ENCODE results near the gene CYTH4.
A peak's percentile ranks its signal among the peaks of the same experiment; 100 is the strongest.
"Not testable (repeated sequence)": the region's sequence is repeated elsewhere in the genome, so short reads cannot be mapped to it uniquely, and the experiment has no call there.

The CYTH4 gene

GRCh38 chr22:37317698-37318210, 35.4 kb downstream of the CYTH4 start:
- H3K36me3 Mint-ChIP-seq (ENCODE audit: insufficient read depth) = peaks cover 23% of the 10 kb centered on the region
- peak overlapping the region in 1 of 2 donors; percentile 38 for H3K27ac Mint-ChIP-seq
- no peaks in the 10 kb centered on the region for H3K9me3 Mint-ChIP-seq
- H3K4me1 Mint-ChIP-seq (ENCODE audit: low read depth in 2 of 2) = peaks cover 29 to 30% of the 10 kb centered on the region in 2 donors
- no peak overlapping the region for H3K4me3 Mint-ChIP-seq
- DNase-seq = no peak
- peaks cover 0 to 24% of the 10 kb centered on the region in 2 donors for H3K27me3 Mint-ChIP-seq
- no peak for ATAC-seq (replicated peaks)

- ATAC-seq (replicated peaks) (no peak), DNase-seq (no peak)
- H3K4me3 Mint-ChIP-seq = no peak overlapping the region
- no peaks in the 10 kb centered on the region for H3K9me3 Mint-ChIP-seq
- peaks cover 20% of the 10 kb centered on the region for H3K36me3 Mint-ChIP-seq (ENCODE audit: insufficient read depth)
- H3K27me3 Mint-ChIP-seq = peaks cover 2 to 32% of the 10 kb centered on the region in 2 donors
- H3K4me1 Mint-ChIP-seq (ENCODE audit: low read depth in 2 of 2) = peaks cover 23 to 26% of the 10 kb centered on the region in 2 donors
- peak overlapping the region in 1 of 2 donors; percentile 38 for H3K27ac Mint-ChIP-seq
Measured at GRCh38 chr22:37318364-37319109, 36.2 kb downstream of the CYTH4 start.

GRCh38 chr22:37319469-37319868, 37.2 kb downstream of the CYTH4 start:
- Mint-ChIP-seq H3K27ac (no peak overlapping the region), H3K9me3 (no peaks in the 10 kb centered on the region)

GRCh38 chr22:37320726-37321677, 38.7 kb downstream of the CYTH4 start:
- peaks cover 6% of the 10 kb centered on the region for H3K36me3 Mint-ChIP-seq (ENCODE audit: insufficient read depth)
- no peak for DNase-seq
- peaks cover 11 to 42% of the 10 kb centered on the region in 2 donors for H3K27me3 Mint-ChIP-seq
- peaks cover 5 to 8% of the 10 kb centered on the region in 2 donors for H3K4me1 Mint-ChIP-seq (ENCODE audit: low read depth in 2 of 2)
- no peak overlapping the region for H3K4me3 Mint-ChIP-seq
- no peak overlapping the region for H3K27ac Mint-ChIP-seq
- no peaks in the 10 kb centered on the region for H3K9me3 Mint-ChIP-seq
- no peak for ATAC-seq (replicated peaks)

More at GRCh38 chr22:37319469-37319868, 37.2 kb downstream of the CYTH4 start:
- Mint-ChIP-seq H3K27me3 (peaks cover 11 to 41% of the 10 kb centered on the region in 2 donors), H3K36me3 (ENCODE audit: insufficient read depth) (peaks cover 17% of the 10 kb centered on the region), H3K4me3 (no peak overlapping the region), H3K4me1 (ENCODE audit: low read depth in 2 of 2) (peaks cover 18% of the 10 kb centered on the region in 2 donors)
- DNase-seq (no peak), ATAC-seq (replicated peaks) (no peak)

- H3K4me1 Mint-ChIP-seq (ENCODE audit: low read depth in 2 of 2) = peaks cover 4% of the 10 kb centered on the region in 2 donors
- H3K27me3 Mint-ChIP-seq = peaks cover 22 to 71% of the 10 kb centered on the region in 2 donors
- H3K36me3 Mint-ChIP-seq (ENCODE audit: insufficient read depth) = peaks cover 9% of the 10 kb centered on the region
- no peak for ATAC-seq (replicated peaks)
- H3K4me3 Mint-ChIP-seq = no peak overlapping the region
- H3K9me3 Mint-ChIP-seq = no peaks in the 10 kb centered on the region
- no peak overlapping the region for H3K27ac Mint-ChIP-seq
- no peak for DNase-seq
Measured at GRCh38 chr22:37324340-37325038, 42.2 kb downstream of the CYTH4 start.

- H3K27ac Mint-ChIP-seq = no peak overlapping the region
- H3K9me3 Mint-ChIP-seq = no peaks in the 10 kb centered on the region
- no peak overlapping the region for H3K4me3 Mint-ChIP-seq
- peaks cover 10% of the 10 kb centered on the region for H3K36me3 Mint-ChIP-seq (ENCODE audit: insufficient read depth)
- peaks cover 4 to 6% of the 10 kb centered on the region in 2 donors for H3K4me1 Mint-ChIP-seq (ENCODE audit: low read depth in 2 of 2)
- ATAC-seq (replicated peaks) = no peak
- no peak for DNase-seq
- peaks cover 22 to 71% of the 10 kb centered on the region in 2 donors for H3K27me3 Mint-ChIP-seq
Measured at GRCh38 chr22:37325039-37325395, 42.7 kb downstream of the CYTH4 start.

GRCh38 chr22:37326726-37327125, 44.4 kb downstream of the CYTH4 start:
- H3K27ac Mint-ChIP-seq = no peak overlapping the region
- no peaks in the 10 kb centered on the region for H3K9me3 Mint-ChIP-seq
- H3K36me3 Mint-ChIP-seq (ENCODE audit: insufficient read depth) = peaks cover 18% of the 10 kb centered on the region
- H3K4me3 Mint-ChIP-seq = no peak overlapping the region
- peaks cover 22 to 72% of the 10 kb centered on the region in 2 donors for H3K27me3 Mint-ChIP-seq
- ATAC-seq (replicated peaks) (no peak), DNase-seq (no peak)
- H3K4me1 Mint-ChIP-seq (ENCODE audit: low read depth in 2 of 2) = peaks cover 5 to 9% of the 10 kb centered on the region in 2 donors

- DNase-seq = no peak
- Mint-ChIP-seq H3K4me3 (no peak overlapping the region), H3K9me3 (no peaks in the 10 kb centered on the region), H3K27me3 (peaks cover 30 to 73% of the 10 kb centered on the region in 2 donors), H3K27ac (peak overlapping the region in 1 of 2 donors; percentile 68), H3K36me3 (ENCODE audit: insufficient read depth) (peaks cover 21% of the 10 kb centered on the region), H3K4me1 (ENCODE audit: low read depth in 2 of 2) (peaks cover 7 to 9% of the 10 kb centered on the region in 2 donors)
- no peak for ATAC-seq (replicated peaks)
Measured at GRCh38 chr22:37328017-37328416, 45.7 kb downstream of the CYTH4 start.

- ATAC-seq (replicated peaks); H3K4me1 Mint-ChIP-seq (ENCODE audit: low read depth in 2 of 2); DNase-seq; H3K9me3 Mint-ChIP-seq; H3K4me3 Mint-ChIP-seq: not testable (repeated sequence)
- peak overlapping the region; percentile 44 to 68 for H3K27ac Mint-ChIP-seq
- H3K36me3 Mint-ChIP-seq (ENCODE audit: insufficient read depth) = peaks cover 21% of the 10 kb centered on the region
- peaks cover 27 to 73% of the 10 kb centered on the region in 2 donors for H3K27me3 Mint-ChIP-seq
Measured at GRCh38 chr22:37328538-37329237, 46.4 kb downstream of the CYTH4 start.

- peaks cover 9% of the 10 kb centered on the region in 2 donors for H3K4me1 Mint-ChIP-seq (ENCODE audit: low read depth in 2 of 2)
- H3K9me3 Mint-ChIP-seq = no peaks in the 10 kb centered on the region
- H3K4me3 Mint-ChIP-seq = no peak overlapping the region
- DNase-seq = no peak
- ATAC-seq (replicated peaks) = no peak
- H3K27me3 Mint-ChIP-seq = peaks cover 26 to 73% of the 10 kb centered on the region in 2 donors
- H3K36me3 Mint-ChIP-seq (ENCODE audit: insufficient read depth) = peaks cover 21% of the 10 kb centered on the region
- H3K27ac Mint-ChIP-seq = peak overlapping the region; percentile 68 to 86
Measured at GRCh38 chr22:37329238-37330140, 47.2 kb downstream of the CYTH4 start.

GRCh38 chr22:37330200-37331033, 48.1 kb downstream of the CYTH4 start:
- Mint-ChIP-seq H3K27ac (peak overlapping the region in 1 of 2 donors; percentile 86), H3K9me3 (no peaks in the 10 kb centered on the region), H3K27me3 (peaks cover 34 to 83% of the 10 kb centered on the region in 2 donors), H3K4me3 (no peak overlapping the region), H3K36me3 (ENCODE audit: insufficient read depth) (peaks cover 21% of the 10 kb centered on the region), H3K4me1 (ENCODE audit: low read depth in 2 of 2) (peaks cover 11 to 13% of the 10 kb centered on the region in 2 donors)
- ATAC-seq (replicated peaks) = peak; percentile 24
- no peak for DNase-seq
